SU-DHL-6 (cell line): ENCODE results near the gene EIF2B5.

Experiments
- H2AFZ ChIP-seq: fragments of 200-600 bp; sonication (generic); 2 replicates; pipeline ENCODE4 v1.6.1; 2014; ENCODE audit warnings: low read depth, mild to moderate bottlenecking, moderate library complexity, mixed read lengths, antibody characterized with exemption, low read length; ENCODE audit not compliant: severe bottlenecking
- H3F3A ChIP-seq: fragments of 200-600 bp; shearing (Covaris generic); 2 replicates; pipeline ENCODE4 v1.6.0; 2016; ENCODE audit warnings: antibody characterized with exemption, mild to moderate bottlenecking; ENCODE audit not compliant: insufficient read depth
- H3K27ac ChIP-seq: fragments of 200-600 bp; sonication (generic); 2 replicates; pipeline ENCODE4 v1.5.1; 2016; ENCODE audit warnings: low read depth, mild to moderate bottlenecking, low read length, moderate library complexity, mixed read lengths
- H3K27me3 ChIP-seq: fragments of 200-600 bp; sonication (generic), shearing (Covaris generic); 2 replicates; pipeline ENCODE4 v1.6.0; 2014; ENCODE audit warnings: mild to moderate bottlenecking, low read length
- H3K36me3 ChIP-seq: fragments of 200-600 bp; sonication (generic); 2 replicates; pipeline ENCODE4 v1.6.1; 2014; ENCODE audit warnings: mild to moderate bottlenecking, low read length, mixed read lengths
- H3K4me2 ChIP-seq: fragments of 300-600, 200-600 bp; shearing (Covaris generic), sonication (generic); 2 replicates; pipeline ENCODE4 v1.6.0; 2014; ENCODE audit warnings: low read length, low read depth, mild to moderate bottlenecking; ENCODE audit not compliant: poor library complexity, severe bottlenecking
- H3K4me3 ChIP-seq: fragments of 200-600 bp; sonication (generic); 2 replicates; pipeline ENCODE4 v1.5.1; 2014; ENCODE audit warnings: antibody characterized with exemption, low read length, mild to moderate bottlenecking, mixed read lengths; ENCODE audit not compliant: insufficient read depth, poor library complexity, severe bottlenecking
- H3K79me2 ChIP-seq: fragments of 200-600 bp; sonication (generic); 2 replicates; pipeline ENCODE4 v1.6.1; 2014; ENCODE audit warnings: mild to moderate bottlenecking, low read length, moderate library complexity; ENCODE audit not compliant: insufficient read depth
- H3K9ac ChIP-seq: fragments of 200-600 bp; sonication (generic); 2 replicates; pipeline ENCODE4 v1.7.0; 2014; ENCODE audit warnings: mild to moderate bottlenecking, low read length
- H3K9me2 ChIP-seq: fragments of 200-600 bp; sonication (generic); replicated peaks from 2 replicates; pipeline ENCODE4 v1.6.1; 2014; ENCODE audit warnings: low read length; ENCODE audit not compliant: insufficient read depth
- H3K9me3 ChIP-seq: fragments of 200-600 bp; sonication (generic); 2 replicates; pipeline ENCODE4 v1.6.1; 2014; ENCODE audit warnings: low read length, mixed read lengths; ENCODE audit not compliant: insufficient read depth
- H4K20me1 ChIP-seq: fragments of 200-600 bp; sonication (generic); 2 replicates; pipeline ENCODE4 v1.6.1; 2014; ENCODE audit warnings: low read depth, mild to moderate bottlenecking, antibody characterized with exemption, low read length, moderate library complexity, mixed read lengths
- CTCF ChIP-seq: fragments of 200-600 bp; sonication (generic); IDR thresholded peaks from one replicate; pipeline ENCODE4 v1.5.1; 2017; ENCODE audit warnings: antibody characterized with exemption, mild to moderate bottlenecking, low read length, moderate library complexity; ENCODE audit not compliant: insufficient read depth, poor library complexity, severe bottlenecking
- EZH2phosphoT487 ChIP-seq: fragments of 200-600 bp; sonication (generic), shearing (Covaris generic); conservative IDR thresholded peaks from 2 replicates; pipeline ENCODE4 v1.6.1; 2018; ENCODE audit warnings: mild to moderate bottlenecking, antibody characterized with exemption, low read length, moderate library complexity, mixed read lengths

The EIF2B5 gene

GRCh38 chr3:184192889-184193288 lies 57.7 kb downstream of the EIF2B5 start:
- Histone ChIP-seq H3K79me2 (peaks cover 11% of the 10 kb centered on the region; the same call in 1 of the 2 replicates), H3K36me3 (peaks cover 6% of the 10 kb centered on the region; the same call in 1 of the 2 replicates), H3K4me2 (no peak overlapping the region), H3K9me2 (no peaks in the 10 kb centered on the region), H3K4me3 (no peak overlapping the region), H3F3A (no peaks in the 10 kb centered on the region), H3K27me3 (no peaks in the 10 kb centered on the region), H2AFZ (no peak overlapping the region), H3K9ac (no peak overlapping the region), H3K9me3 (no peaks in the 10 kb centered on the region), H4K20me1 (no peaks in the 10 kb centered on the region), H3K27ac (no peak overlapping the region)
- TF ChIP-seq CTCF, result no peak
- no peak for TF ChIP-seq EZH2phosphoT487

DNA sequence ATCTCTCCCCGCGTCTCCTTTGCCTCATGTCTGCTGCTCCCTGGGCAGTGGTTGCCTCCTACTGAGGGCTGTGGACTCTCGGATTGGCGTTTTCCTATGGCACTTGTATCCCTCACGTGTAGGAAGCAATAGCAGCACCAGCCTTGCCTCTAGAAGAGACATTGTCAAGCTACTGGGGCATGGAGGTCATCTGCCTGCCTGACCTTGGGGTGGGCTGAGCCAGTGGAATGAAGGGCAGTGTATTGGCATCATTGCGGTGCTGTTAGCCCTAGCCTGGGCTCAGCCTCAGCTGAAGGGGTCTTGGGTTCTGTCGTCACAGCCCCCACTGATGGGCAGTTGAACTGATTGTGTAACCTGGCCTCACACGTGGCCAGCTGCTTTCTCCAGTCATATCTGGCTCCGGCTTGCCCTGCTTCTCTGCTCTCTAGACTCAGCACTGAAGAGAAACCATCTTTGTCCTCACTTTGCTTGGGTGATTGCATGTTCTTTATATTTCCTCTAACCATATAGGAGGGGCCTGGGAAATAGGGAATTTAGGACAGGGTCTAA lies 58.9 kb downstream of the EIF2B5 start:
- no peak overlapping the region for H2AFZ ChIP-seq
- no peak overlapping the region for H3K27ac ChIP-seq
- no peaks in the 10 kb centered on the region for H3K9me2 ChIP-seq
- H3K9me3 ChIP-seq, result no peaks in the 10 kb centered on the region
- no peak overlapping the region for H3K9ac ChIP-seq
- no peaks in the 10 kb centered on the region for H3F3A ChIP-seq
- no peaks in the 10 kb centered on the region for H3K79me2 ChIP-seq
- no peak overlapping the region for H3K4me2 ChIP-seq
- H3K27me3 ChIP-seq, result no peaks in the 10 kb centered on the region
- peaks cover 6% of the 10 kb centered on the region; the same call in 1 of the 2 replicates for H3K36me3 ChIP-seq
- TF ChIP-seq EZH2phosphoT487 (no peak), CTCF (no peak)
- H4K20me1 ChIP-seq, result no peaks in the 10 kb centered on the region
- H3K4me3 ChIP-seq, result no peak overlapping the region
